Hindlimb muscle (tissue), 1 donor: ENCODE data around the gene SLC35D2. TPM values are rescaled to one million over a fixed set of nuclear protein-coding genes. Genes with fewer than 3 reads are reported as not detected.
"Not testable (repeated sequence)": the region's sequence is repeated elsewhere in the genome, so short reads cannot be mapped to it uniquely, and the experiment has no call there.

Experiments used
- DNase-seq: peaks from one replicate; pipeline ENCODE4 v3.0.0-alpha.2; 2013
- polyA plus RNA-seq: library from polyadenylated mRNA; unstranded; fragments of 120-200 nt; gene quantifications from one replicate; pipeline ENCODE4 v1.2.1, GENCODE V29; 2013; ENCODE audit not compliant: insufficient read length

SLC35D2 gene
- polyA plus RNA-seq, 1 donor: 23.3 TPM

- DNase-seq: no peak
Observed at GRCh38 chr9:96400132-96400910, 16.8 kb upstream of the SLC35D2 start.

- DNase-seq: no peak
Observed at GRCh38 chr9:96399325-96399633, 15.8 kb upstream of the SLC35D2 start.

- no peak for DNase-seq
Observed at GRCh38 chr9:96398582-96399324, 15.2 kb upstream of the SLC35D2 start.

- no peak for DNase-seq
Observed at GRCh38 chr9:96395964-96396363, 12.5 kb upstream of the SLC35D2 start.

GRCh38 chr9:96394832-96395496 is 11.5 kb upstream of the SLC35D2 start:
- no peak for DNase-seq

GRCh38 chr9:96392263-96392662 is 8.8 kb upstream of the SLC35D2 start:
- DNase-seq: no peak

GRCh38 chr9:96391021-96391765 is 7.7 kb upstream of the SLC35D2 start:
- DNase-seq: no peak

GRCh38 chr9:96388144-96388543 is 4.6 kb upstream of the SLC35D2 start:
- DNase-seq: no peak

- DNase-seq: no peak
Observed at GRCh38 chr9:96386157-96386556, 2.6 kb upstream of the SLC35D2 start.

GRCh38 chr9:96382839-96383164 is 709 bp downstream of the SLC35D2 start:
- DNase-seq: no peak

- DNase-seq: no peak
Observed at GRCh38 chr9:96382175-96382574, 1.3 kb downstream of the SLC35D2 start.

- no peak for DNase-seq
Observed at GRCh38 chr9:96381696-96382095, 1.8 kb downstream of the SLC35D2 start.

GRCh38 chr9:96381125-96381524 is 2.4 kb downstream of the SLC35D2 start:
- DNase-seq: no peak

GRCh38 chr9:96379461-96379860 is 4.0 kb downstream of the SLC35D2 start:
- DNase-seq: no peak

GRCh38 chr9:96378187-96378586 is 5.3 kb downstream of the SLC35D2 start:
- DNase-seq: no peak

GRCh38 chr9:96376891-96377874 is 6.3 kb downstream of the SLC35D2 start:
- DNase-seq: no peak

GRCh38 chr9:96375507-96375906 is 8.0 kb downstream of the SLC35D2 start:
- DNase-seq: not testable (repeated sequence)

GRCh38 chr9:96367943-96368342 is 15.6 kb downstream of the SLC35D2 start:
- no peak for DNase-seq

- DNase-seq: no peak
Observed at GRCh38 chr9:96363175-96363967, 20.1 kb downstream of the SLC35D2 start.

GRCh38 chr9:96362119-96362518 is 21.4 kb downstream of the SLC35D2 start:
- DNase-seq: not testable (repeated sequence)

GRCh38 chr9:96361668-96362067 is 21.8 kb downstream of the SLC35D2 start:
- DNase-seq: no peak
